GM12801 (cell line): ENCODE data around the gene LRP2BP.

Source experiments
- CTCF ChIP-seq: IDR thresholded peaks from one replicate; pipeline ENCODE4 v1.5.1; 2011; ENCODE audit warnings: control low read depth; ENCODE audit not compliant: insufficient read length; ENCODE audit errors: extremely low read depth

LRP2BP gene

GRCh38 chr4:185381288-185382196 is 14.2 kb downstream of the LRP2BP start:
- TF ChIP-seq CTCF, result no peak

GRCh38 chr4:185380320-185380719 is 15.4 kb downstream of the LRP2BP start:
- no peak for TF ChIP-seq CTCF

GRCh38 chr4:185379326-185380295 is 16.1 kb downstream of the LRP2BP start:
- TF ChIP-seq CTCF, result no peak

- no peak for TF ChIP-seq CTCF
Observed at GRCh38 chr4:185378264-185378663, 17.5 kb downstream of the LRP2BP start.

- no peak for TF ChIP-seq CTCF
Observed at GRCh38 chr4:185374573-185374972, 21.2 kb downstream of the LRP2BP start.

GRCh38 chr4:185374027-185374426 is 21.7 kb downstream of the LRP2BP start:
- TF ChIP-seq CTCF, result no peak

- no peak for TF ChIP-seq CTCF
Observed at GRCh38 chr4:185371702-185372101, 24.0 kb downstream of the LRP2BP start.
